ENCODE data around the gene TP73. TPM values are rescaled to one million over a fixed set of nuclear protein-coding genes. Genes with fewer than 3 reads are reported as not detected.

TP73 gene
- total RNA-seq, 2 donors from 2014 or later, result 5.1 to 15.1 TPM

GRCh38 chr1:3631320-3632260 is 20.7 kb upstream of the TP73 start:
- WGBS, result 81% methylated on average over 29 of the region's 36 CpGs
- DNase-seq (ENCODE audit: low spot score), result no peak
- Histone ChIP-seq H3K4me1 (replicated peaks) (no peaks in the 10 kb centered on the region), H3K36me3 (peaks cover 0 to 6% of the 10 kb centered on the region in 2 donors), H3K27ac (no peak overlapping the region), H3K4me3 (no peak overlapping the region), H3K27me3 (replicated peaks; ENCODE audit: insufficient read depth) (no peaks in the 10 kb centered on the region), H3K9me3 (no peaks in the 10 kb centered on the region)
- intact Hi-C loops (cut with DNase I), result no loop called here
- TF ChIP-seq CTCF (IDR thresholded peaks at IDR 0.05), result no peak

GRCh38 chr1:3632298-3632697 is 20.0 kb upstream of the TP73 start:
- TF ChIP-seq CTCF (IDR thresholded peaks at IDR 0.05) (no peak), POLR2A (IDR thresholded peaks at IDR 0.05) (no peak), POLR2AphosphoS5 (IDR thresholded peaks at IDR 0.05) (no peak)
- H3K27me3 ChIP-seq (replicated peaks; ENCODE audit: insufficient read depth), result no peaks in the 10 kb centered on the region
- H3K36me3 ChIP-seq, result peaks cover 0 to 6% of the 10 kb centered on the region in 2 donors
- intact Hi-C loops (cut with DNase I), result no loop called here
- no peak overlapping the region for H3K4me3 ChIP-seq
- DNase-seq (ENCODE audit: low spot score), result no peak
- no peak overlapping the region for H3K27ac ChIP-seq
- no peaks in the 10 kb centered on the region for H3K9me3 ChIP-seq
- 90% methylated on average over 16 of the region's 17 CpGs for WGBS
- H3K4me1 ChIP-seq (replicated peaks), result no peaks in the 10 kb centered on the region

- no peaks in the 10 kb centered on the region for H3K4me1 ChIP-seq (replicated peaks)
- no peaks in the 10 kb centered on the region for H3K27me3 ChIP-seq (replicated peaks; ENCODE audit: insufficient read depth)
- H3K9me3 ChIP-seq, result no peaks in the 10 kb centered on the region
- peaks cover under 1 to 2% of the 10 kb centered on the region in 2 donors for H3K36me3 ChIP-seq
- no peak for TF ChIP-seq POLR2A (IDR thresholded peaks at IDR 0.05)
- TF ChIP-seq CTCF (IDR thresholded peaks at IDR 0.05), result no peak
- TF ChIP-seq POLR2AphosphoS5 (IDR thresholded peaks at IDR 0.05), result no peak
- WGBS, result 94% methylated on average over 24 of the region's 26 CpGs
- H3K27ac ChIP-seq, result no peak overlapping the region
- DNase-seq (ENCODE audit: low spot score), result no peak
- no peak overlapping the region for H3K4me3 ChIP-seq
- intact Hi-C loops (cut with DNase I), result no loop called here
These were observed 19.5 kb upstream of the TP73 start for GRCh38 chr1:3632716-3633343.

- Histone ChIP-seq H3K9me3 (no peaks in the 10 kb centered on the region), H3K27ac (no peak overlapping the region), H3K27me3 (replicated peaks; ENCODE audit: insufficient read depth) (no peaks in the 10 kb centered on the region), H3K4me3 (no peak overlapping the region), H3K36me3 (peaks cover 0 to 4% of the 10 kb centered on the region in 2 donors), H3K4me1 (replicated peaks) (no peaks in the 10 kb centered on the region)
- 92% methylated on average over 26 of the region's 28 CpGs for WGBS
- intact Hi-C loops (cut with DNase I), result no loop called here
- DNase-seq (ENCODE audit: low spot score), result no peak
- TF ChIP-seq POLR2A (IDR thresholded peaks at IDR 0.05) (no peak), CTCF (IDR thresholded peaks at IDR 0.05) (no peak), POLR2AphosphoS5 (IDR thresholded peaks at IDR 0.05) (no peak)
These were observed 18.8 kb upstream of the TP73 start for GRCh38 chr1:3633344-3634058.
